HG03558 (cell line): ENCODE data around the gene TTC36.
"Not testable (repeated sequence)": the region's sequence is repeated elsewhere in the genome, so short reads cannot be mapped to it uniquely, and the experiment has no call there.

Experiments
- ATAC-seq: cut with Tn5 transposase; IDR thresholded peaks from one replicate; pipeline ENCODE4 v1.9.1; 2021; ENCODE audit warnings: moderate number of reproducible peaks; ENCODE audit not compliant: unreplicated experiment; ENCODE audit errors: extremely low read depth

Gene TTC36, protein sequence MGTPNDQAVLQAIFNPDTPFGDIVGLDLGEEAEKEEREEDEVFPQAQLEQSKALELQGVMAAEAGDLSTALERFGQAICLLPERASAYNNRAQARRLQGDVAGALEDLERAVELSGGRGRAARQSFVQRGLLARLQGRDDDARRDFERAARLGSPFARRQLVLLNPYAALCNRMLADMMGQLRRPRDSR

DNA sequence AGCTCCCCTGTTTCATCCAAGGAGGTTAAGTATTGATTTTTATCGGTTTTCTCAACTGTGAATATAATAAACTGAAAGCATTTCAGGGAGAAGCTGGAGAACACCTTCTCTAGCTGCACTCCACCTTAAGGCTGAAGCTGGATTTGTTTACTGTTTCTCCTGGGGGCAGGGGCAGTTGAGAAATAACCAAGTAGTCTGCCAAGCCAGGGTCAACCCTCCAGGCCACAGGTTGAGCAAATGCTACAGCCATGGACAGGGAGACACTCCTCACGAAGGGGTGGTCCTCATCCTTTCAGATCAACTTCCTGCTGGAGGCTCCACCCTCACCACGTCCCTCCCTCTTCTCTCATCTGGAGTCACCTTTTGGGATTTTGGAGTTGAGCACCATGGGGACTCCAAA lies at the start of gene TTC36:
TTC36 (plus strand) TSS at position 366 of the 400 bp plus-strand sequence; CDS start at position 387, 21 bp downstream.
- no peak for ATAC-seq

DNA sequence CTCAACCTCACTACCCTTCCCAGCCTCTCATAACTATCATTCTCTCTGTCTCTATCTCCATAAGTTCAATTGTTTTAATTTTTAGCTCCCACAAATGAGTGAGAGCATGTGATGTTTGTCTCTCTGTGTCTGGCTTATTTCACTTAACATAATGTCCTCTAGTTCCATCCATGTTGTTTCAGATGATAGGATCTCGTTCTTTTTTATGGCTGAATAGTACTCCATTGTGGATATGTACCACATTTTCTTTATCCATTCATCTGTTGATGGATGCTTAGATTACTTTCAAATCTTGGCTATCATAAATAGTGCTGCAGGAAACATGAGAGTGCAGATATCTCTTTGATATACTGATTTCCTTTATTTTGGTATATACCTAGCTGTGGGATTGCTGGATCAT lies 46.0 kb upstream of the TTC36 start:
- not testable (repeated sequence) for ATAC-seq

DNA sequence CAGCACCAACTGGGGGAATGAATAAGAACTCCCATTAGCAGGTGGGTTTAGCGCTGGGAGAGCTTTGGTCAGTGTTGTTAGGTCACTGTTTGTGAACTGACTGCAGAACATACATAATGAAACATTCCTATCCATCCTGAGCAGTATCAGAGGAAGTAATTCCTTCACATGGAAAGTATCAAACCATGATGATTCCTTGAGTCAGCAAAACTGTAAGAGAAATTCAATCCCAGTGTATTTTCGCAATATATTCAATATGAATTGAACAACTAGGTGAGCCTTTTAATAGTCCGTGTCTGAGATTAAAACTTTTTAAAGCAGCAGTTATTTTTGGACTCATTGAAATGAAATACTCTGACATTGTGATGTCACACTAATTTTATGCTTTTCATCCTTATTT lies 42.9 kb upstream of the TTC36 start:
- ATAC-seq = no peak

DNA sequence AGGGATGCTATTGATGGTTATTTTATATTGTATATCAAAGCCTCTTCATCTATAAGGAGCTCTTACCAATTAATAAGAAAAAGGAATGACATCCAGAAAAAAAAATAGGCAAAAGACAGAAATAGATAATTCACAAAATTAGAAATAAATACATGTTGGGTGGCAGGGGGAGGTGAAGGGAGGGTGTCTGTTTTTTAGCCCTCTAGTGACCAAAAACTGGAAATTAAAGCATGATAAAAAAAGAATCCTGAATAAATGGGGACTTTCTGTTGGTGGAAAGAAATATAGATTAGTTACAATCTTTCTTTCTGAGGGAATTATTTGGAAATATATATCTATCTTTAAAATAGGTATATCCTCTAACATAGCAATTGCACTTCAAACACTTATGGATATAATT lies 42.0 kb upstream of the TTC36 start:
- no peak for ATAC-seq

DNA sequence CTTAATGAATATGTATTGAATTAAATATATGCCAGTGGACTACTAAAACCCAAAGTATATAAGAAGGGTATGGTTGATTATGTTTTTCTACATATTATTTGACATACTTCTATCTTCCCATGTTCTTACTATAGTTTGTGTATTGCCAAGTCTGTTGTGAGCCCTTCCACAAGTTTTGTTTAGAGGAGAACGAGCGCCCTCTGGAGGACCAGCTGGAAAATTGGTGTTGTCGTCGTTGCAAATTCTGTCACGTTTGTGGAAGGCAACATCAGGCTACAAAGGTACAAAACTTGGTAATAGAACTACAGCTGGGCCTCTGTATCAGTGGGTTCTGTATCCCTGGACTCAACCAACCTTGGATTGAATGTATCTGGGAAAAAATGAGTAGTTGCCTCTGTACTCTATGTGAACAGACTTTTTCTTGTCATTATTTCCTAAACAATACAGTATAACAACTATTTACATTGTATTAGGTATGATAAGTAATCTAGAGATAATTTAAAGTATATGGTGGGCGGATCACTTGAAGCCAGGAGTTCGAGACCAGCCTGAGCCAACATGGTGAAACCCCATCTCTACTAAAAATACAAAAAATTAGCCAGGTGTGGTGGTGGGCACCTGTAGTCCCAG lies 38.7 kb upstream of the TTC36 start:
- no peak for ATAC-seq

DNA sequence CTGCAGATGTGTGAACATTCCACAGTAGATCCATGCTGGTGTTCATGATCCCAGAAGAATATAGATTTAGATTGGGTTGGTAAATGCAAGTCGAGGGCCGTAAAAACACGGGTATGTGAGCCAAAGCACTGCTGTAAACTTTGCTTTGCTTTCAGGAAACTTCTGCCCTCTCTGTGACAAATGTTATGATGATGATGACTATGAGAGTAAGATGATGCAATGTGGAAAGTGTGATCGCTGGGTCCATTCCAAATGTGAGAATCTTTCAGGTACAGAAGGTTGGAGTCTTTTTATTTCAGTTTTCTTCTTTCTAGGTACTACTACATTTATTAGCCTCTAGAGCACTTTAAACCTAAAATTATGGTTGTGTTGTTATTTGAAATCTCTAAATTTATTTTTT lies 36.2 kb upstream of the TTC36 start:
- ATAC-seq = no peak

DNA sequence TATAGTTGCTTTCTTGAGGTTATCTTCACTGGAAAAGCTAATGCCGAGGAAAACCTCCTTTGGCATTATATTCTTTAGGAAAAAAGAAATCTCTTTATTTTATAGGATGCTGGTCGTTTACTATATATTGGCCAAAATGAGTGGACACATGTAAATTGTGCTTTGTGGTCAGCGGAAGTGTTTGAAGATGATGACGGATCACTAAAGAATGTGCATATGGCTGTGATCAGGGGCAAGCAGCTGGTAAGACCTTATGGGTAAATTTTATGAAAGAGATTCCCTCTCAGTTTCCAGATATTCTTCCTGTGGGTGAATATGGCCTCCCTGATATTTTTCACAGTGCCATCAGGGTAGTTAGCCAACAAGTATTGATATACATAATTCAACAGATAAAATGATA lies 29.4 kb upstream of the TTC36 start:
- ATAC-seq = no peak

DNA sequence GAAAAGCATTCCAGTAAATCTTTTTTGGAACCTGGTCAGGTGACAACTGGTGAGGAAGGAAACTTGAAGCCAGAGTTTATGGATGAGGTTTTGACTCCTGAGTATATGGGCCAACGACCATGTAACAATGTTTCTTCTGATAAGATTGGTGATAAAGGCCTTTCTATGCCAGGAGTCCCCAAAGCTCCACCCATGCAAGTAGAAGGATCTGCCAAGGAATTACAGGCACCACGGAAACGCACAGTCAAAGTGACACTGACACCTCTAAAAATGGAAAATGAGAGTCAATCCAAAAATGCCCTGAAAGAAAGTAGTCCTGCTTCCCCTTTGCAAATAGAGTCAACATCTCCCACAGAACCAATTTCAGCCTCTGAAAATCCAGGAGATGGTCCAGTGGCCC lies 24.1 kb upstream of the TTC36 start:
- ATAC-seq = no peak

DNA sequence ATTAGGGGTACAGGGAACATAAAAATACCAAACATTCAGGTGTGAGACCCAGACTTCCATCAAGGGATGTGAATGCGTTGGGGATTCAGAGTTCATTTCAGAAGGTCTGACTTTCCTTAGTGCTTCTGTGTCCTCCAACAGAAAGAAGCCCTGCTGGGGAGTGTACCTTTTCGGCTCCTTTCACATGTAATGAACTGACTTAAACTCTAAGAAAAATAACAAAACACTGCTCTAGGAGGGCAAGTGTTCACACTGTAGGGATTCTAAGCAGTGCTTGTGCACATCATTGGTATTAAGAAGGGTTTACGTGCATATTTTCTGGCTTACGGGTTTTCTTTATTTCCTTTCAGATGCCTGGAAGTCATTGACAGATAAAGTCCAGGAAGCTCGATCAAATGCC lies 15.7 kb upstream of the TTC36 start:
- ATAC-seq = no peak

DNA sequence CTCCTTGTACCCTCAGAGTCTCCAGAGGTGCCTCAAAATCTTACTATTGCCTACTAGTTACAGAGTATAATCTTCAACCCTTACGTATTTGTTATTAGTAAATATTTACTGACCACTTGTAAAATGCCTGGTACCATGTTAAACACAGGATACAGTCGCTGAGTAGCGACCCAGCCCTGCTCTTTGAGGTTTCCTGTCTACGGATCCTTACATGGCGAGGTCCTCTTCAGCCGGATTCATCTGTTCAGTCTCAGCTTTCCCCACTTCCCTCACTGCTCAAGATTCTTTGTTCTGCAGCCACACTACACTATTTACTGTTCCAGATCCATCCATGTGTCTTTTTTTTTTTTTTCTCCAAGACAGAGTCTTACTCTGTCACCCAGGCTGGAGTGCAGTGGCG lies 13.2 kb upstream of the TTC36 start:
- ATAC-seq = no peak

DNA sequence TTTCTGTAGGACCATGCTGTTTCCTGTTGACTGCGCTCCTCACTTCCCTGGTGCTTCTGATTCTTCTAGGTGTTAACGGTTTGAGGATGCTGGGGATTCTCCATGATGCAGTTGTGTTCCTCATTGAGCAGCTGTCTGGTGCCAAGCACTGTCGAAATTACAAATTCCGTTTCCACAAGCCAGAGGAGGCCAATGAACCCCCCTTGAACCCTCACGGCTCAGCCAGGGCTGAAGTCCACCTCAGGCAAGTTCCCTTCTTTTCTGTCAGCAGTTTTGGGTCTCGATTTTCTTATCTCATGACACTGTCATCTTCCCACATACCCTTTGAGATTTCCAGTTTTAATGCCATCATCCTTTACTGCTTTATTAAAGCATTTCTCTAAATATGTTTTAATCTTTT lies 7.7 kb upstream of the TTC36 start:
- ATAC-seq = no peak

DNA sequence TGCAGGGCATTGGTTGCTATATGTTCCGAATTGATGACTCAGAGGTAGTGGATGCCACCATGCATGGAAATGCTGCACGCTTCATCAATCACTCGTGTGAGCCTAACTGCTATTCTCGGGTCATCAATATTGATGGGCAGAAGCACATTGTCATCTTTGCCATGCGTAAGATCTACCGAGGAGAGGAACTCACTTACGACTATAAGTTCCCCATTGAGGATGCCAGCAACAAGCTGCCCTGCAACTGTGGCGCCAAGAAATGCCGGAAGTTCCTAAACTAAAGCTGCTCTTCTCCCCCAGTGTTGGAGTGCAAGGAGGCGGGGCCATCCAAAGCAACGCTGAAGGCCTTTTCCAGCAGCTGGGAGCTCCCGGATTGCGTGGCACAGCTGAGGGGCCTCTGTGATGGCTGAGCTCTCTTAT lies 5.4 kb upstream of the TTC36 start:
- ATAC-seq = no peak

DNA sequence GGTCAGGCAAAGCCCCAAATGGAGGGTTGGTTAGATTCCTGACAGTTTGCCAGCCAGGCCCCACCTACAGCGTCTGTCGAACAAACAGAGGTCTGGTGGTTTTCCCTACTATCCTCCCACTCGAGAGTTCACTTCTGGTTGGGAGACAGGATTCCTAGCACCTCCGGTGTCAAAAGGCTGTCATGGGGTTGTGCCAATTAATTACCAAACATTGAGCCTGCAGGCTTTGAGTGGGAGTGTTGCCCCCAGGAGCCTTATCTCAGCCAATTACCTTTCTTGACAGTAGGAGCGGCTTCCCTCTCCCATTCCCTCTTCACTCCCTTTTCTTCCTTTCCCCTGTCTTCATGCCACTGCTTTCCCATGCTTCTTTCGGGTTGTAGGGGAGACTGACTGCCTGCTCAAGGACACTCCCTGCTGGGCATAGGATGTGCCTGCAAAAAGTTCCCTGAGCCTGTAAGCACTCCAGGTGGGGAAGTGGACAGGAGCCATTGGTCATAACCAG lies 4.7 kb upstream of the TTC36 start:
- no peak for ATAC-seq

DNA sequence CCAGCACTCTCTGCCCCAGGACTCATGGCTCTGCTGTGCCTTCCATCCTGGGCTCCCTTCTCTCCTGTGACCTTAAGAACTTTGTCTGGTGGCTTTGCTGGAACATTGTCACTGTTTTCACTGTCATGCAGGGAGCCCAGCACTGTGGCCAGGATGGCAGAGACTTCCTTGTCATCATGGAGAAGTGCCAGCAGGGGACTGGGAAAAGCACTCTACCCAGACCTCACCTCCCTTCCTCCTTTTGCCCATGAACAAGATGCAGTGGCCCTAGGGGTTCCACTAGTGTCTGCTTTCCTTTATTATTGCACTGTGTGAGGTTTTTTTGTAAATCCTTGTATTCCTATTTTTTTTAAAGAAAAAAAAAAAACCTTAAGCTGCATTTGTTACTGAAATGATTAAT lies 2.9 kb upstream of the TTC36 start:
- no peak for ATAC-seq

DNA sequence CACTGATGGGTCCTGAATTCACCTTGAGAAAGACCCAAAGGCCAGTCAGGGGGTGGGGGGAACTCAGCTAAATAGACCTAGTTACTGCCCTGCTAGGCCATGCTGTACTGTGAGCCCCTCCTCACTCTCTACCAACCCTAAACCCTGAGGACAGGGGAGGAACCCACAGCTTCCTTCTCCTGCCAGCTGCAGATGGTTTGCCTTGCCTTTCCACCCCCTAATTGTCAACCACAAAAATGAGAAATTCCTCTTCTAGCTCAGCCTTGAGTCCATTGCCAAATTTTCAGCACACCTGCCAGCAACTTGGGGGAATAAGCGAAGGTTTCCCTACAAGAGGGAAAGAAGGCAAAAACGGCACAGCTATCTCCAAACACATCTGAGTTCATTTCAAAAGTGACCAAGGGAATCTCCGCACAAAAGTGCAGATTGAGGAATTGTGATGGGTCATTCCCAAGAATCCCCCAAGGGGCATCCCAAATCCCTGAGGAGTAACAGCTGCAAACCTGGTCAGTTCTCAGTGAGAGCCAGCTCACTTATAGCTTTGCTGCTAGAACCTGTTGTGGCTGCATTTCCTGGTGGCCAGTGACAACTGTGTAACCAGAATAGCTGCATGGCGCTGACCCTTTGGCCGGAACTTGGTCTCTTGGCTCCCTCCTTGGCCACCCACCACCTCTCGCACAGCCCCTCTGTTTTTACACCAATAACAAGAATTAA lies 2.4 kb upstream of the TTC36 start:
- ATAC-seq = no peak

DNA sequence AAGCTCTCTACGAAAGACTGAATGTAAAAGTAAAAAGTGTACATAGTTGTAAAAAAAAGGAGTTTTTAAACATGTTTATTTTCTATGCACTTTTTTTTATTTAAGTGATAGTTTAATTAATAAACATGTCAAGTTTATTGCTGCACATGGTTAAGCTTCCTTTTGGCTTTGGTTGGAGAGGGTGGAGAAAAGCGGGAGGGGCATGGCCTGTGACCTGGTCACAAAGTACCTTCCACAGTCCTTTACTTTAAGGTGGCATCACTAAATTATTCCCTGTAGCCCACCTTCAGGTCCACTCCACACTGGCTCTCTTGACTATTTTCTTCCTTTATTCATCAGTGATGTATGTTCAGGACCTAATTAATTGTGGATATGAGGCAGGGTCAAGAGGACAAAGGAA lies 586 bp upstream of the TTC36 start:
- ATAC-seq = no peak

DNA sequence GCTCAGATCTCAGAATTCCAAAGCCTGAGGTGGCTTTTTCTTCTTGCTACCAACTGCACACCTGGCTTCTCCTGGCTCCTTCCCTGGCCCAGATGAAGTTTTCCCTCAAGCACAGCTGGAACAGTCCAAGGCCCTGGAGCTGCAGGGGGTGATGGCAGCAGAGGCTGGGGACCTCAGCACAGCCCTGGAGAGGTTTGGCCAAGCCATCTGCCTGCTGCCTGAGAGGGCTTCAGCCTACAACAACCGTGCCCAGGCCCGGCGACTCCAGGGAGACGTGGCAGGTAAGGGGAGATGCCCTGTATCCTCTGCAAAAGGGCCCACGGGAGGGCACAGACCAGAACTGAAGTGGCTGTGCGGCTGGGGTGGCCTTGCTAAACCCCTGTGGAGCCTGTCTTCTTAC lies 1.2 kb downstream of the TTC36 start:
- ATAC-seq = no peak

DNA sequence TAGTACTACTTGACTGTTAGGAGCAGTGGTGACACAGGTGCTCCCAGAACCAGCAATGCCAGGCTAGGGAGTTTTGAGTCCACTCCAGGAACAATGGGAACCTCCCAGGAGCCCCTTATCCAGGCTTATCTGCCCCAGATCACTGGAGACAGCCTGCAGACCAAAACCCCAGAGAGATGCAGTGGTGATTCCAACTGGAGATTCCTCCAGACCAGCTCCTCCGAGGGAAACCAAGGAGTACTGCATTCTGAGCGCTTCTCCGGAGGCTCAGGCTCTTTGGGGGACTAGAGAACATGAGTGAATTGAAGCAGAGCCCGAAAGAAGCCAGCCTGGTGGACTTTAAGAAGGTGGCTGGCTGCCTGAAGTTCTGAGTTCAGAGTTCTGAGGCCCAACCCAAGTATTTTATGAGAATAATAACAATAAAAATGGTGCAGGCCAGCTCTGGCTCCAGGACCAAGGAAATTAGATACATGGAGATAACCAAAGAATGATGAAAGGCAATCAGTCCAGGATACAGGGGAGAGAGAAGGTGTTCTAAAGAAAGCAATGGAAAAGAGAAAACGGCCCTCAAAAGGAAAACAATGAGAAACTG lies 2.4 kb downstream of the TTC36 start:
- no peak for ATAC-seq

DNA sequence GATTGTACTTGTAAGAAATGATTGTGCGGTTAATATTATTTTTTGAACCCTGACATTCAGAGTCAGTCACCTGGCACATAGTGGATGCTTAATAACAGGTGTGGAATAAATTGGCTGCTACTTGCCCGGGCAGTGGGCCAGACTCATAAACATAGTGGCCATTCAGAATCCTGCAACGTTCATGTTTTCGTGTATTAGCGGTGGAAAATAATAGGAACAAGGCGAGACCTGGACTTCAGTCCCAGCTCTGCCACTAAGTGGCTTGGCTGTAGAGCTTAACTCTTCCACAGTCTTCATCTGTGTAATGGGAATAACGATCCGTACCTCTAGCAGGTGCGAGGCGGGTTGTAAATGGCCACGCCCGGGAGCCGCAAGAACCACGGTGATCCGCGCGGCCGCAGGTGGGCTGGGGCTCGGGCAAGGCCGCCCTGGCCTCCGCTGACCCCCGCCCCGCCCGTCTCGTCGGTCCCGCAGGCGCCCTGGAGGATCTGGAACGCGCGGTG lies 3.0 kb downstream of the TTC36 start:
- no peak for ATAC-seq

DNA sequence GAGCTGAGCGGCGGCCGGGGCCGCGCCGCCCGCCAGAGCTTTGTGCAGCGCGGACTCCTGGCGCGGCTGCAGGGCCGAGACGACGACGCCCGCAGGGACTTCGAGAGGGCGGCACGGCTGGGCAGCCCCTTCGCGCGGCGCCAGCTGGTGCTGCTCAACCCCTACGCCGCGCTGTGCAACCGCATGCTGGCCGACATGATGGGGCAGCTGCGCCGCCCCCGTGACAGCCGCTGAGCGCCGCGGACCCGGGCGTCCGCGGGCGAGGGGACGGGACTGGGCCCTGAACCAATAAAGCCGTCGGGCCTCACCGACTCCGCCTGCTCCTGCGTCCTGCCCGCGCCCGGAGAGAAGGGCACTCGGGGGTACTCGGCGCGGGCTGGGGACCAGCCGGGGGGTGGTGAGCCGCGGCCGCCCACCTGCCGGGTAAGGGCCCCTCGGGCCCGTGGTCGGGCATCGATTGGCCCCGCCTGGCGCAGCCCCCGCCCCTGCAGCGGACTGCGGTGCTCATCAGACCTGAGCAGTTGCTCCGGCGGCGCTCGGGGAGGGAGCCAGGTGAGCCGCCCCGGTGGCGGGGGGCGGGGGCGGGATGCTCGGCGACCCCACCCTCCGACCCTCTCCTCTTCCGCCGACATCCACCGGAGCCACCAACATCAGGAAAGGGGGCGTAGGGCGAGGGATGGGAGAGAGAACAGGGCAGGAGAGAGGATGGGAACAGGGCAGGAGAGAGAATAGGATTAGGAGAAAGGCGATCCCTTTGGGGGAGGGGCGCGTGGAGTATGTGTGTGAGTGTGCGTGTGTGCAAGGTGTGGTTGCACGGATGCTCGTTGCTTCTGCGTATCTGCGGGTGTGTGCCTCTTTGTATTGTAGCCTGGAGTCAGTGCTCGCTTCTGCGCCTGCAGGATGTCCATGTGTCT lies 3.7 kb downstream of the TTC36 start, which contains the start of gene TMEM25:
TMEM25 (plus strand) TSS at position 510 of the 914 bp plus-strand sequence. CDS start 610 bp downstream, outside the sequence.
- no peak for ATAC-seq
